HEK293 (cell line): ENCODE data around the gene QRICH1.

Experiments
- AEBP2 ChIP-seq: fragments of 450-650 bp; formaldehyde crosslinking; IDR thresholded peaks from 2 replicates; pipeline ENCODE4 v1.5.1; 2016; ENCODE audit warnings: missing biosample characterization, missing genetic modification characterization, borderline replicate concordance
- CTCF ChIP-seq: fragments of 450-650 bp; formaldehyde crosslinking; IDR thresholded peaks from 2 replicates; pipeline ENCODE4 v1.5.1; 2016; ENCODE audit warnings: missing biosample characterization, missing genetic modification characterization
- KLF16 ChIP-seq: fragments of 450-650 bp; formaldehyde crosslinking; IDR thresholded peaks from 2 replicates; pipeline ENCODE4 v1.5.1; 2017; ENCODE audit warnings: missing biosample characterization, missing genetic modification characterization
- PATZ1 ChIP-seq: fragments of 450-650 bp; formaldehyde crosslinking; IDR thresholded peaks from 2 replicates; pipeline ENCODE4 v1.5.1; 2016; ENCODE audit warnings: missing biosample characterization, missing genetic modification characterization
- PRDM2 ChIP-seq: fragments of 450-650 bp; formaldehyde crosslinking; IDR thresholded peaks from 2 replicates; pipeline ENCODE4 v1.5.1; 2016; ENCODE audit warnings: missing biosample characterization, missing genetic modification characterization, borderline replicate concordance
- PRDM6 ChIP-seq: fragments of 450-650 bp; formaldehyde crosslinking; IDR thresholded peaks from 2 replicates; pipeline ENCODE4 v1.5.1; 2017; ENCODE audit warnings: missing biosample characterization, missing genetic modification characterization
- SALL2 ChIP-seq: fragments of 450-650 bp; formaldehyde crosslinking; IDR thresholded peaks from 2 replicates; pipeline ENCODE4 v1.5.0; 2017; ENCODE audit warnings: missing biosample characterization, mild to moderate bottlenecking, missing genetic modification characterization, borderline replicate concordance
- YY1 ChIP-seq: fragments of 450-650 bp; formaldehyde crosslinking; IDR thresholded peaks from 2 replicates; pipeline ENCODE4 v1.5.1; 2018; ENCODE audit warnings: missing biosample characterization, missing genetic modification characterization
- ZBTB1 ChIP-seq: fragments of 450-650 bp; formaldehyde crosslinking; IDR thresholded peaks from 2 replicates; pipeline ENCODE4 v1.5.1; 2016; ENCODE audit warnings: missing biosample characterization, missing genetic modification characterization
- ZEB2 ChIP-seq: fragments of 450-650 bp; formaldehyde crosslinking; IDR thresholded peaks from 2 replicates; pipeline ENCODE4 v1.5.1; 2016; ENCODE audit warnings: missing biosample characterization, missing genetic modification characterization
- ZNF169 ChIP-seq: fragments of 450-650 bp; formaldehyde crosslinking; IDR thresholded peaks from 2 replicates; pipeline ENCODE4 v1.5.1; 2016; ENCODE audit warnings: missing biosample characterization, missing genetic modification characterization
- ZNF248 ChIP-seq: fragments of 450-650 bp; formaldehyde crosslinking; IDR thresholded peaks from 2 replicates; pipeline ENCODE4 v1.5.1; 2017; ENCODE audit warnings: missing biosample characterization, missing genetic modification characterization
- ZNF280C ChIP-seq: fragments of 450-650 bp; formaldehyde crosslinking; IDR thresholded peaks from 2 replicates; pipeline ENCODE4 v1.5.1; 2016; ENCODE audit warnings: missing biosample characterization, missing genetic modification characterization
- ZNF292 ChIP-seq: fragments of 450-650 bp; formaldehyde crosslinking; IDR thresholded peaks from 2 replicates; pipeline ENCODE4 v1.5.1; 2016; ENCODE audit warnings: low read depth, missing biosample characterization, missing genetic modification characterization, borderline replicate concordance
- ZNF391 ChIP-seq: fragments of 450-650 bp; formaldehyde crosslinking; IDR thresholded peaks from 2 replicates; pipeline ENCODE4 v1.5.1; 2016; ENCODE audit warnings: low read depth, missing biosample characterization, missing genetic modification characterization, borderline replicate concordance
- ZNF404 ChIP-seq: fragments of 450-650 bp; formaldehyde crosslinking; IDR thresholded peaks from 2 replicates; pipeline ENCODE4 v1.5.1; 2017; ENCODE audit warnings: missing biosample characterization, missing genetic modification characterization
- ZNF433 ChIP-seq: fragments of 450-650 bp; formaldehyde crosslinking; IDR thresholded peaks from 2 replicates; pipeline ENCODE4 v1.5.1; 2016; ENCODE audit warnings: missing biosample characterization, missing genetic modification characterization, low read depth
- ZNF629 ChIP-seq: fragments of 450-650 bp; formaldehyde crosslinking; IDR thresholded peaks from 2 replicates; pipeline ENCODE4 v1.5.1; 2017; ENCODE audit warnings: missing biosample characterization, missing genetic modification characterization
- ZNF704 ChIP-seq: fragments of 450-650 bp; formaldehyde crosslinking; IDR thresholded peaks from 2 replicates; pipeline ENCODE4 v1.5.1; 2016; ENCODE audit warnings: missing biosample characterization, missing genetic modification characterization
- ZNF768 ChIP-seq: fragments of 450-650 bp; formaldehyde crosslinking; IDR thresholded peaks from 2 replicates; pipeline ENCODE4 v1.5.1; 2018; ENCODE audit warnings: missing biosample characterization, mild to moderate bottlenecking, missing genetic modification characterization
- ZNF776 ChIP-seq: fragments of 450-650 bp; formaldehyde crosslinking; IDR thresholded peaks from 2 replicates; pipeline ENCODE4 v1.5.0; 2017; ENCODE audit warnings: missing biosample characterization, missing genetic modification characterization, borderline replicate concordance
- ZSCAN30 ChIP-seq: fragments of 450-650 bp; IDR thresholded peaks from 2 replicates; pipeline ENCODE4 v1.5.1; 2018; ENCODE audit warnings: missing biosample characterization, mild to moderate bottlenecking, missing genetic modification characterization, moderate library complexity

The QRICH1 gene

GRCh38 chr3:49017971-49018706 is 75.7 kb downstream of the QRICH1 start, which contains the start of gene DALRD3 (continued):
- TF ChIP-seq PRDM2, result no peak
- 0 out of 2 replicates have a peak, but pooled peaks have one; percentile 20 for TF ChIP-seq CTCF (tag by site-specific recombination)
- peak; percentile 56; the same call in 1 of the 2 replicates for TF ChIP-seq ZNF391 (tag by site-specific recombination)
- TF ChIP-seq AEBP2 (tag by site-specific recombination), result no peak
- TF ChIP-seq PATZ1 (tag by site-specific recombination), result peak; percentile 95
- TF ChIP-seq ZNF768, result no peak
- peak; percentile 79 for TF ChIP-seq ZEB2 (tag by site-specific recombination)
- TF ChIP-seq ZNF248 (tag by site-specific recombination), result no peak
- TF ChIP-seq ZNF280C, result no peak
- no peak for TF ChIP-seq ZBTB1 (tag by site-specific recombination)
- TF ChIP-seq ZNF404 (tag by site-specific recombination), result no peak
- TF ChIP-seq PRDM6 (tag by site-specific recombination), result no peak
- no peak for TF ChIP-seq ZNF292 (tag by site-specific recombination)
- TF ChIP-seq ZNF629 (tag by site-specific recombination), result peak; percentile 28; the same call in 1 of the 2 replicates
- no peak for TF ChIP-seq ZNF169 (tag by site-specific recombination)
- TF ChIP-seq ZNF433 (tag by site-specific recombination), result no peak
- no peak for TF ChIP-seq SALL2
- no peak for TF ChIP-seq ZNF704 (tag by site-specific recombination)
- 0 out of 2 replicates have a peak, but pooled peaks have one; percentile 49 for TF ChIP-seq YY1 (tag by site-specific recombination)
- TF ChIP-seq KLF16 (tag by site-specific recombination), result peak; percentile 90
- TF ChIP-seq ZNF776, result no peak
- 0 out of 2 replicates have a peak, but pooled peaks have one; percentile 21 for TF ChIP-seq ZSCAN30 (tag by site-specific recombination)
